Keratinocyte (primary cell): ENCODE measurements around the gene VIT. TPM values are rescaled to one million over a fixed set of nuclear protein-coding genes. Genes with fewer than 3 reads are reported as not detected.

Experiments used
- DNase-seq: peaks from one replicate; pipeline ENCODE4 v3.0.0-alpha.2; 2011; ENCODE audit warnings: low read depth, missing footprints, low spot score
- FAIRE-seq: peaks from 2 replicates; lab custom pipeline; 2011; peaks lifted over from hg19 to GRCh38; lab: Jason Lieb, UNC
- H2AFZ ChIP-seq: 2 replicates; pipeline ENCODE4 v1.6.0; 2012; ENCODE audit warnings: low read length, control low read depth, inconsistent platforms; ENCODE audit not compliant: control insufficient read depth
- H3K27ac ChIP-seq: 2 replicates; pipeline ENCODE4 v1.5.1; 2011; ENCODE audit warnings: low read length; ENCODE audit not compliant: control insufficient read depth, insufficient read depth
- H3K27me3 ChIP-seq: 3 replicates; pipeline ENCODE4 v1.6.0; 2011; ENCODE audit warnings: low read length; ENCODE audit not compliant: control insufficient read depth, insufficient read depth; ENCODE audit errors: extremely low read depth
- H3K36me3 ChIP-seq, 2 experiments: 2 replicates in 1 of 2; 3 replicates in 1 of 2; pipeline ENCODE4 v1.5.1; 2011; ENCODE audit warnings: low read length in 2 of 2, mild to moderate bottlenecking in 1 of 2; ENCODE audit not compliant: control insufficient read depth in 2 of 2, insufficient read depth in 2 of 2; ENCODE audit errors: extremely low read depth in 1 of 2
- H3K4me1 ChIP-seq: 3 replicates; pipeline ENCODE4 v1.5.1; 2011; ENCODE audit warnings: low read length; ENCODE audit not compliant: control insufficient read depth, insufficient read depth; ENCODE audit errors: extremely low read depth
- H3K4me2 ChIP-seq: 3 replicates; pipeline ENCODE4 v1.6.0; 2011; ENCODE audit warnings: low read depth, low read length; ENCODE audit not compliant: control insufficient read depth, insufficient read depth; ENCODE audit errors: extremely low read depth
- H3K4me3 ChIP-seq, 3 experiments: fragments of 200-600 bp in 1 of 3; sonication (generic) in 1 of 3; 2 replicates in 2 of 3; 3 replicates in 1 of 3; pipeline ENCODE4 v1.5.1; 2011 to 2016; ENCODE audit warnings: low read length in 3 of 3, mild to moderate bottlenecking in 3 of 3, control low read depth in 2 of 3, inconsistent platforms in 1 of 3, low read depth in 1 of 3, mixed read lengths in 1 of 3, mixed run types in 1 of 3, moderate library complexity in 1 of 3; ENCODE audit not compliant: control insufficient read depth in 2 of 3, insufficient read depth in 2 of 3; ENCODE audit errors: extremely low read depth in 1 of 3
- H3K79me2 ChIP-seq: 2 replicates; pipeline ENCODE4 v1.6.0; 2012; ENCODE audit warnings: low read length; ENCODE audit not compliant: control insufficient read depth, insufficient read depth
- H3K9ac ChIP-seq: 3 replicates; pipeline ENCODE4 v1.6.0; 2011; ENCODE audit warnings: low read length; ENCODE audit not compliant: control insufficient read depth, insufficient read depth; ENCODE audit errors: extremely low read depth
- H3K9me1 ChIP-seq: 3 replicates; pipeline ENCODE4 v1.6.0; 2011; ENCODE audit warnings: low read length; ENCODE audit not compliant: control insufficient read depth, insufficient read depth; ENCODE audit errors: extremely low read depth
- H3K9me3 ChIP-seq: 2 replicates; pipeline ENCODE4 v1.5.1; 2012; ENCODE audit warnings: low read depth, low read length; ENCODE audit not compliant: control insufficient read depth
- H4K20me1 ChIP-seq: 3 replicates; pipeline ENCODE4 v1.6.0; 2011; ENCODE audit warnings: low read length; ENCODE audit not compliant: control insufficient read depth, insufficient read depth; ENCODE audit errors: extremely low read depth
- EZH2 ChIP-seq: IDR thresholded peaks from one replicate; pipeline ENCODE4 v1.6.1; 2012; ENCODE audit warnings: inconsistent platforms, mild to moderate bottlenecking, low read length, moderate library complexity
- dilution Hi-C: fragments of 300-500 bp; cut with MboI; formaldehyde crosslinking; loops from one replicate; pipeline ENCODE4 v1.7.0; 2020; ENCODE audit warnings: low sequenced_read_pairs; ENCODE audit not compliant: extremely low pct_ligation_motif_present
- polyA plus RNA-seq, 5 experiments: library from polyadenylated mRNA; depleted of rRNA in 3 of 5; stranded (reverse) in 3 of 5; stranded (forward) in 1 of 5; unstranded in 1 of 5; fragments of >200 nt; gene quantifications; 1 replicate in 1 of 5; 2 replicates in 3 of 5; 3 replicates in 1 of 5; pipeline versions ENCODE4 v1.2.1 to v1.2.3, GENCODE V29; 2011 to 2012; ENCODE audit warnings: missing spikeins in 2 of 5, low read depth in 1 of 5, low replicate concordance in 1 of 5
- TF ChIP-seq, protein P1 (sequence below), 3 experiments: IDR thresholded peaks in 1 of 3; conservative IDR thresholded peaks in 1 of 3; optimal IDR thresholded peaks in 1 of 3; 2 replicates in 2 of 3; 3 replicates in 1 of 3; pipeline versions ENCODE3 to v1.5.1; 2011; ENCODE audit warnings: low read length in 3 of 3, mild to moderate bottlenecking in 3 of 3, moderate library complexity in 2 of 3, control low read depth in 1 of 3, inconsistent platforms in 1 of 3; ENCODE audit not compliant: insufficient read depth in 2 of 3; ENCODE audit errors: extremely low read depth in 1 of 3

Gene VIT
- polyA plus RNA-seq, 1 donor (not counting 4 experiments of a cell fraction or from before 2014, with no cell fraction given), result 0.79 TPM

- Histone ChIP-seq H3K9ac (no peak overlapping the region), H2AFZ (no peak overlapping the region), H3K4me3 (no peak overlapping the region), H3K4me1 (no peaks in the 10 kb centered on the region), H3K4me2 (no peak overlapping the region), H3K9me1 (no peaks in the 10 kb centered on the region), H4K20me1 (no peaks in the 10 kb centered on the region), H3K36me3 (peaks cover 7 to 13% of the 10 kb centered on the region in 2 experiments), H3K27me3 (no peaks in the 10 kb centered on the region), H3K9me3 (no peaks in the 10 kb centered on the region), H3K79me2 (no peaks in the 10 kb centered on the region), H3K27ac (no peak overlapping the region)
- TF ChIP-seq, protein P1, sequence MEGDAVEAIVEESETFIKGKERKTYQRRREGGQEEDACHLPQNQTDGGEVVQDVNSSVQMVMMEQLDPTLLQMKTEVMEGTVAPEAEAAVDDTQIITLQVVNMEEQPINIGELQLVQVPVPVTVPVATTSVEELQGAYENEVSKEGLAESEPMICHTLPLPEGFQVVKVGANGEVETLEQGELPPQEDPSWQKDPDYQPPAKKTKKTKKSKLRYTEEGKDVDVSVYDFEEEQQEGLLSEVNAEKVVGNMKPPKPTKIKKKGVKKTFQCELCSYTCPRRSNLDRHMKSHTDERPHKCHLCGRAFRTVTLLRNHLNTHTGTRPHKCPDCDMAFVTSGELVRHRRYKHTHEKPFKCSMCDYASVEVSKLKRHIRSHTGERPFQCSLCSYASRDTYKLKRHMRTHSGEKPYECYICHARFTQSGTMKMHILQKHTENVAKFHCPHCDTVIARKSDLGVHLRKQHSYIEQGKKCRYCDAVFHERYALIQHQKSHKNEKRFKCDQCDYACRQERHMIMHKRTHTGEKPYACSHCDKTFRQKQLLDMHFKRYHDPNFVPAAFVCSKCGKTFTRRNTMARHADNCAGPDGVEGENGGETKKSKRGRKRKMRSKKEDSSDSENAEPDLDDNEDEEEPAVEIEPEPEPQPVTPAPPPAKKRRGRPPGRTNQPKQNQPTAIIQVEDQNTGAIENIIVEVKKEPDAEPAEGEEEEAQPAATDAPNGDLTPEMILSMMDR (optimal IDR thresholded peaks at IDR 0.05 in 1 of 3, IDR thresholded peaks at IDR 0.05 in 1 of 3, conservative IDR thresholded peaks at IDR 0.05 in 1 of 3; ENCODE audit: extremely low read depth in 1 of 3, insufficient read depth in 2 of 3, low read length in 3 of 3), result no peak
- no peak for TF ChIP-seq EZH2
- FAIRE-seq, result no peak
- dilution Hi-C loops, result no loop called here
- DNase-seq, result no peak
These were observed 165.4 kb downstream of the VIT start for GRCh38 chr2:36861896-36862295.

Other genes with a start within 250 kb of the VIT start
- gene FEZ2, start 98.5 kb upstream of the VIT start, polyA plus RNA-seq, result 29.6 to 56.2 TPM (median 35.4 TPM) in 3 replicates